OCI-LY7 (cell line): ENCODE data around the gene PIEZO1.

Experiments used
- CTCF ChIP-seq: fragments of 200-600 bp; sonication (generic); conservative IDR thresholded peaks from 2 replicates; pipeline ENCODE4 v1.5.1; 2014; ENCODE audit warnings: mild to moderate bottlenecking, antibody characterized with exemption, low read length, moderate library complexity, mixed read lengths
- EZH2phosphoT487 ChIP-seq: fragments of 200-600 bp; sonication (generic); IDR thresholded peaks from 2 replicates; pipeline ENCODE4 v1.6.1; 2018; ENCODE audit warnings: low read depth, borderline replicate concordance, mild to moderate bottlenecking, mixed run types, antibody characterized with exemption, low read length, moderate library complexity, mixed read lengths

- TF ChIP-seq CTCF = no peak
- no peak for TF ChIP-seq EZH2phosphoT487
Measured at GRCh38 chr16:88817785-88818574, 33.0 kb upstream of the PIEZO1 start.
